ENCODE data around the gene CLCN6. TPM values are rescaled to one million over a fixed set of nuclear protein-coding genes. Genes with fewer than 3 reads are reported as not detected.

The CLCN6 gene
- total RNA-seq, 1 donor from 2014 or later: 29.2 TPM

DNA sequence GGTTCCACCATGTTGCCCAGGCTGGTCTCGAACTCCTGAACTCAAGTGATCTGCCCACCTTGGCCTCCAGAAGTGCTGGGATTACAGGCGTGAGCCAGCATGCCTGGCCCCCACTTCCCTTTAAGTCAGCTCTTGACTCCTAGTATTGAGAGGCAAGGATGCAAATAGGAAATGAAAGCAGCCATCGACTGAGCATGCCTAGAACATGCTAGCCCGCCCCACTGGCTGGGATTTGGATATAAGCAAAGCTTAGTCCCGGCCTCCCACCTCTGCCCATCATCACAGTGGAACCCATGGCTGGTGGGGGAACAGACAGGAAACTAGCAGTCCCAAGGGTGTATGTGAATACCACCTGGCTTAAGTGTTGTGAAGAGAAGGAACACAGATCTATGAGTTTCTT, 33.5 kb upstream of the CLCN6 start:
- intact Hi-C loops (cut with DNase I): no loop called here
- Histone ChIP-seq H3K36me3 (no peaks in the 10 kb centered on the region), H3K4me1 (no peaks in the 10 kb centered on the region), H3K4me3 (no peak overlapping the region), H3K27ac (no peak overlapping the region), H3K9me3 (no peaks in the 10 kb centered on the region), H3K27me3 (ENCODE audit: low read depth) (no peaks in the 10 kb centered on the region)
- TF ChIP-seq, protein P1, sequence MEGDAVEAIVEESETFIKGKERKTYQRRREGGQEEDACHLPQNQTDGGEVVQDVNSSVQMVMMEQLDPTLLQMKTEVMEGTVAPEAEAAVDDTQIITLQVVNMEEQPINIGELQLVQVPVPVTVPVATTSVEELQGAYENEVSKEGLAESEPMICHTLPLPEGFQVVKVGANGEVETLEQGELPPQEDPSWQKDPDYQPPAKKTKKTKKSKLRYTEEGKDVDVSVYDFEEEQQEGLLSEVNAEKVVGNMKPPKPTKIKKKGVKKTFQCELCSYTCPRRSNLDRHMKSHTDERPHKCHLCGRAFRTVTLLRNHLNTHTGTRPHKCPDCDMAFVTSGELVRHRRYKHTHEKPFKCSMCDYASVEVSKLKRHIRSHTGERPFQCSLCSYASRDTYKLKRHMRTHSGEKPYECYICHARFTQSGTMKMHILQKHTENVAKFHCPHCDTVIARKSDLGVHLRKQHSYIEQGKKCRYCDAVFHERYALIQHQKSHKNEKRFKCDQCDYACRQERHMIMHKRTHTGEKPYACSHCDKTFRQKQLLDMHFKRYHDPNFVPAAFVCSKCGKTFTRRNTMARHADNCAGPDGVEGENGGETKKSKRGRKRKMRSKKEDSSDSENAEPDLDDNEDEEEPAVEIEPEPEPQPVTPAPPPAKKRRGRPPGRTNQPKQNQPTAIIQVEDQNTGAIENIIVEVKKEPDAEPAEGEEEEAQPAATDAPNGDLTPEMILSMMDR (IDR thresholded peaks at IDR 0.05): no peak
- DNase-seq (no peak), ATAC-seq (no peak)

DNA sequence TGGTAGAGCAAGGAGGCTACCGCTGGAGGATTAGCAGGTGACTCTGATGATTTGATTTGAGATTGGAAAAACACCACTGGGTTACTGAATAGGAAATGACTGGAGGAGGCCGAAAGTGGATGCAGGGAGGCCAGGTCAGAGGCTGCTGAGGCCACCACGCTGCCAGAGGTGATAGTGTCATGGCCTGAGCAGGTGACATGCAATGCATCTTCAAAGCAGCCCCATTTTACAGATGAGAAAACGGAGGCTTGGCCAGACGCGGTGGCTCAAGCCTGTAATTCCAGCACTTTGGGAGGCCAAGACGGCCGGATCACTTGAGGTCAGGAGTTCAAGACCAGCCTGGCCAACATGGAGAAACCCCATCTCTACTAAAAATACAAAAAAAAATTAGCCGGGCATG, 31.2 kb upstream of the CLCN6 start:
- DNase-seq: no peak
- no peaks in the 10 kb centered on the region for H3K9me3 ChIP-seq
- H3K4me3 ChIP-seq: no peak overlapping the region
- no peak overlapping the region for H3K27ac ChIP-seq
- no peak for ATAC-seq
- TF ChIP-seq, protein P1 (IDR thresholded peaks at IDR 0.05): no peak
- H3K36me3 ChIP-seq: no peaks in the 10 kb centered on the region
- intact Hi-C loops (cut with DNase I): no loop called here
- H3K4me1 ChIP-seq: no peaks in the 10 kb centered on the region
- H3K27me3 ChIP-seq (ENCODE audit: low read depth): no peaks in the 10 kb centered on the region

DNA sequence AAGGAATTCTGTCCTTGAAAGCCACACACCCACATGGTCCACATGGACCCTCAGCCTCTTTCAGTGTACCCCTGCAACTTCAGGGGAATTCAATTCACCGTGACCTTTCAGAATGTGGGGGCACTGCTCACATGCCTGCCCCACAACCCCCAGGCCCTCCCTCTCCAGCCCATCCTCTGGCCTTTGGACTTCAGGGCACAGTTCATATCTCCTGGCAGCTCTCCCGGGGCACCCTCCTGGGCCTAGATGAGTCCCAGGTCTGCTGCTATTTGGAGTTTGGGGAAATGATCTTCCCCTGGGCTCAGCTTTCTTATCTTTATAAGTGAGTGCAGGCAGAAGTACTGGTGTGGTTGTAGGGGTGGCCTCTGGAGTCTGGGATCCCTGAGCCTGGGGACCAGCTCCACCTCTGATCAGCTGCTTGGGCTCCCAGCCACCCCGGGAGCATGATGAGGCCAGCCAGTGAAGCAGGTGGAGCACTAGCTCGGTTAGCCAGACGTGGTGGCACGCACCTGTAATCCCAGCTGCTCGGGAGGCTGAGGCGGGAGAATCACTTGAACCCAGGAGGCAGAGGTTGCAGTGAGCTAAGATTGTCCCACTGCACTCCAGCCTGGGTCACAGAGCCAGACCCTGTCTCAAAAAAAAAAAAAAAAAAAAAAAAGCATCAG, 28.2 kb upstream of the CLCN6 start:
- Histone ChIP-seq H3K9me3 (no peaks in the 10 kb centered on the region), H3K27me3 (ENCODE audit: low read depth) (no peaks in the 10 kb centered on the region), H3K27ac (no peak overlapping the region), H3K4me3 (no peak overlapping the region), H3K36me3 (no peaks in the 10 kb centered on the region), H3K4me1 (no peaks in the 10 kb centered on the region)
- intact Hi-C loops (cut with DNase I): no loop called here
- no peak for DNase-seq
- ATAC-seq: no peak
- TF ChIP-seq, protein P1 (IDR thresholded peaks at IDR 0.05): no peak

DNA sequence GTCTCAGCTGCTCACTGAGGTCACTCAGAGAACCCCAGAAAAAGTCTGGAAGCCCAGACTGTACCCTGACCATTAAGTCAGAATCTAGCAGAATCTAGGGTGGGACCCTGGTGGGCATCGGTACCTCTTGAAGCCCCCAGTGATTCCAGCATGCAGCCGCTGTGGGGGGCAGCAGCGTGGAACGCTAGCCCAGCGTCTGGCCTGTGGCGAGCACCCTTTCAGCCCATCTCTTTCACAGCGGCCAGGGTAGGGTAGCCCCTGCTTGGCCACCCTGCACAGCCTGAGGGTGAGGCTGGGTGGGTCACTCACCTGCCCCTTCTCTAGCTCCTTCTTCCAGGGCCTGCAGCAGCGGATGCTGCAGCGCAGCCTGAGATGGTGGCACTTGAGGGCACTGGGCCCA, 27.7 kb upstream of the CLCN6 start:
- TF ChIP-seq, protein P1 (IDR thresholded peaks at IDR 0.05): no peak
- Histone ChIP-seq H3K4me1 (no peaks in the 10 kb centered on the region), H3K27me3 (ENCODE audit: low read depth) (no peaks in the 10 kb centered on the region), H3K9me3 (no peaks in the 10 kb centered on the region), H3K27ac (no peak overlapping the region), H3K4me3 (no peak overlapping the region), H3K36me3 (no peaks in the 10 kb centered on the region)
- DNase-seq: no peak
- intact Hi-C loops (cut with DNase I): no loop called here
- ATAC-seq: no peak

DNA sequence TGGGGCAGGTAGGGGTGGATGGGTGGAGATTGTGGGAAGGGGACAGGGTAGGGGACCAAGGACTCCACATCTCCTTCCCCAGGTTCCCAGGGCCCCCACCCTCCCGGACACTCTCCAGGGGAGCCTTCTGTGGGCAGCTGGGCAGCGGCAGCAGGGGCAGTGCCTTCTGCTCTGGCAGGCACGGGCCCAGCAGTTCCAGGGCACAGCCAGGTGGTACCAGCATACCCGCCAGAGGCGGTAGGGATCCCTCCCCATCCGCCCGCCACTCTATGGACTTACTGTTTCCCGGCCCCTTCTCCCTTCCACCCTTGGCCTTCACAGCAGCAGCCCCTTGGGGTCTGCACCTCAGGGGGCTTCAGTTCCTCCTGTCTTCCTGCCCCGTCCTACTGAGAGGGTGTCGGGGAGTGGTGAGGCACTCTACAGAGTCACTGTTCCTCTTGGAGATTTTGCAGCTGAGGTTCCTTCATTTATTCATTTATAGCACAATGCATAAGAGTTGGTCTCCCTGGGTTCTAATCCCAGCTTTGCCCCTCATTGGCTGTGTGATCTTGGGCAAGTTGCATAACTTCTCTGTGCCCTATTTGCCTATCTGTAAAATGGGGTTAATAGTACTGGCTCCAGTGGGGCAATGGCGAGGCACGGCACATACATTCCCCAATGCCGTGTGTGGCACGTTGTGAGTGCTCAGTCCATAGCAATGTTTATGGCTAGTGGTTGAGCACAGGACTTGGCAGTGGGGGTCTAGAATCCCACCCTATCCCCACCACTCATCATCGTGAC, 27.0 kb upstream of the CLCN6 start:
- DNase-seq (no peak), ATAC-seq (no peak)
- intact Hi-C loops (cut with DNase I): no loop called here
- H3K27me3 ChIP-seq (ENCODE audit: low read depth): no peaks in the 10 kb centered on the region
- TF ChIP-seq, protein P1 (IDR thresholded peaks at IDR 0.05): no peak
- no peak overlapping the region for H3K27ac ChIP-seq
- H3K4me1 ChIP-seq: no peaks in the 10 kb centered on the region
- H3K36me3 ChIP-seq: no peaks in the 10 kb centered on the region
- H3K4me3 ChIP-seq: no peak overlapping the region
- H3K9me3 ChIP-seq: no peaks in the 10 kb centered on the region

Measured in lower lobe of right lung (tissue), 2 donors.